DOHH2 (cell line): ENCODE results near the gene B4GALNT3.

Experiments used
- H3F3A ChIP-seq: fragments of 200-600 bp; sonication (generic), shearing (Covaris generic); 2 replicates; pipeline ENCODE4 v1.6.0; 2016; ENCODE audit warnings: antibody characterized with exemption, mild to moderate bottlenecking; ENCODE audit not compliant: control insufficient read depth, insufficient read depth
- H3K27ac ChIP-seq: fragments of 200-600 bp; sonication (generic); 2 replicates; pipeline ENCODE4 v1.5.1; 2014; ENCODE audit warnings: low read depth, mild to moderate bottlenecking, low read length, moderate library complexity
- H3K27me3 ChIP-seq: fragments of 200-600 bp; sonication (generic); 2 replicates; pipeline ENCODE4 v1.6.1; 2014; ENCODE audit warnings: mild to moderate bottlenecking, low read length, mixed read lengths; ENCODE audit not compliant: control insufficient read depth
- H3K36me3 ChIP-seq: fragments of 200-600 bp; sonication (generic); 2 replicates; pipeline ENCODE4 v1.6.1; 2014; ENCODE audit warnings: mild to moderate bottlenecking, low read length, moderate library complexity, mixed read lengths; ENCODE audit not compliant: control insufficient read depth
- H3K4me1 ChIP-seq: fragments of 200-600 bp; sonication (generic); 2 replicates; pipeline ENCODE4 v1.6.1; 2014; ENCODE audit warnings: mild to moderate bottlenecking, low read length, mixed read lengths; ENCODE audit not compliant: control insufficient read depth
- H3K4me2 ChIP-seq: fragments of 200-600 bp; sonication (generic); 2 replicates; pipeline ENCODE4 v1.6.0; 2014; ENCODE audit warnings: mild to moderate bottlenecking, low read length, moderate library complexity
- H3K4me3 ChIP-seq: fragments of 200-600 bp; sonication (generic); 2 replicates; pipeline ENCODE4 v1.5.1; 2014; ENCODE audit warnings: mild to moderate bottlenecking, low read length, mixed read lengths
- H3K79me2 ChIP-seq: fragments of 200-600 bp; sonication (generic); 2 replicates; pipeline ENCODE4 v1.6.1; 2014; ENCODE audit warnings: mild to moderate bottlenecking, low read length, mixed read lengths; ENCODE audit not compliant: control insufficient read depth
- H3K9me2 ChIP-seq: fragments of 200-600 bp; sonication (generic); replicated peaks from 2 replicates; pipeline ENCODE4 v1.6.1; 2014; ENCODE audit warnings: mild to moderate bottlenecking, low read length, mixed read lengths; ENCODE audit not compliant: control insufficient read depth
- H3K9me3 ChIP-seq: fragments of 200-600 bp; sonication (generic); 2 replicates; pipeline ENCODE4 v1.6.1; 2014; ENCODE audit warnings: antibody characterized with exemption, low read length, mixed read lengths; ENCODE audit not compliant: control insufficient read depth, insufficient read depth
- H4K20me1 ChIP-seq: fragments of 200-600 bp; sonication (generic); 2 replicates; pipeline ENCODE4 v1.6.0; 2014; ENCODE audit warnings: low read depth, mild to moderate bottlenecking, antibody characterized with exemption, low read length, moderate library complexity; ENCODE audit not compliant: control insufficient read depth, insufficient read depth
- EZH2phosphoT487 ChIP-seq: fragments of 200-600 bp; sonication (generic); IDR thresholded peaks from 2 replicates; pipeline ENCODE4 v1.6.1; 2017; ENCODE audit warnings: borderline replicate concordance, mild to moderate bottlenecking, antibody characterized with exemption, low read length, moderate library complexity, mixed read lengths
- TF ChIP-seq, protein P1 (sequence below): fragments of 200-600 bp; sonication (generic); IDR thresholded peaks from one replicate; pipeline ENCODE4 v1.5.1; 2014; ENCODE audit warnings: antibody characterized with exemption, mild to moderate bottlenecking, low read depth, low read length; ENCODE audit not compliant: poor library complexity, severe bottlenecking

B4GALNT3 gene

DNA sequence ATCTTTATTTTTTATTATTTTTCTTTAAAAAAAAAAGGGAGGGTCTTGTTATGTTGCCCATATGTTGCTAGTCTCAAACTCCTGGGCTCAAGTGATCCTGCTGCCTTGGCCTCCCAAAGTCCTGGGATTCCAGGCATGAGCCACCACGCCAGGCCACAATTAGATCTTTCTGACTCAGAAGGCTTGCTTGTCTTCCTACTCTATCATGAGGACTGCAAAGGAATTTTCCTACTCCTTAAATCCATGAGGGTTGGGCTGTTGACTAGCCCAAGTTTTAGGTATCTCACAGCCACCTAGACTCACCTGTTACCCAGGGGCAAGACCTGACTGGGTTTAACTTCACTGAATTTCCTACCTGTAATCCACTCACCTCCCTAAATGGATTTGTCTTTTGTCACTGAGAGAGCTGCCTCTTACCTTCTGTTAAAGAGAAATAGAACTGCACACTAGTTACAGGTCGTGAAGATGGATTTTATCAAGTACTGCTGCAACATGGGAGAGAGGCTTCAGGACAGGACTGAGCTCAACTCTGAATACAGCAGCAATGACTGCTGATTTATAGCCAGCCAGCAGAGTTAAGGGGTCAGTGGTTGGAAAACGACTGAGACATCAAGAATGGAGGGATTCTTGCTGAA, 72.3 kb downstream of the B4GALNT3 start:
- Histone ChIP-seq H3K9me3 (peaks cover 20% of the 10 kb centered on the region; the same call in 1 of the 2 replicates), H3K4me2 (no peak overlapping the region), H3K27ac (no peak overlapping the region), H4K20me1 (no peaks in the 10 kb centered on the region), H3K27me3 (no peaks in the 10 kb centered on the region), H3K79me2 (no peaks in the 10 kb centered on the region), H3K4me1 (no peaks in the 10 kb centered on the region), H3K9me2 (no peaks in the 10 kb centered on the region), H3K4me3 (no peak overlapping the region), H3K36me3 (no peaks in the 10 kb centered on the region), H3F3A (no peaks in the 10 kb centered on the region)
- TF ChIP-seq, protein P1, sequence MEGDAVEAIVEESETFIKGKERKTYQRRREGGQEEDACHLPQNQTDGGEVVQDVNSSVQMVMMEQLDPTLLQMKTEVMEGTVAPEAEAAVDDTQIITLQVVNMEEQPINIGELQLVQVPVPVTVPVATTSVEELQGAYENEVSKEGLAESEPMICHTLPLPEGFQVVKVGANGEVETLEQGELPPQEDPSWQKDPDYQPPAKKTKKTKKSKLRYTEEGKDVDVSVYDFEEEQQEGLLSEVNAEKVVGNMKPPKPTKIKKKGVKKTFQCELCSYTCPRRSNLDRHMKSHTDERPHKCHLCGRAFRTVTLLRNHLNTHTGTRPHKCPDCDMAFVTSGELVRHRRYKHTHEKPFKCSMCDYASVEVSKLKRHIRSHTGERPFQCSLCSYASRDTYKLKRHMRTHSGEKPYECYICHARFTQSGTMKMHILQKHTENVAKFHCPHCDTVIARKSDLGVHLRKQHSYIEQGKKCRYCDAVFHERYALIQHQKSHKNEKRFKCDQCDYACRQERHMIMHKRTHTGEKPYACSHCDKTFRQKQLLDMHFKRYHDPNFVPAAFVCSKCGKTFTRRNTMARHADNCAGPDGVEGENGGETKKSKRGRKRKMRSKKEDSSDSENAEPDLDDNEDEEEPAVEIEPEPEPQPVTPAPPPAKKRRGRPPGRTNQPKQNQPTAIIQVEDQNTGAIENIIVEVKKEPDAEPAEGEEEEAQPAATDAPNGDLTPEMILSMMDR = no peak
- TF ChIP-seq EZH2phosphoT487 = no peak

DNA sequence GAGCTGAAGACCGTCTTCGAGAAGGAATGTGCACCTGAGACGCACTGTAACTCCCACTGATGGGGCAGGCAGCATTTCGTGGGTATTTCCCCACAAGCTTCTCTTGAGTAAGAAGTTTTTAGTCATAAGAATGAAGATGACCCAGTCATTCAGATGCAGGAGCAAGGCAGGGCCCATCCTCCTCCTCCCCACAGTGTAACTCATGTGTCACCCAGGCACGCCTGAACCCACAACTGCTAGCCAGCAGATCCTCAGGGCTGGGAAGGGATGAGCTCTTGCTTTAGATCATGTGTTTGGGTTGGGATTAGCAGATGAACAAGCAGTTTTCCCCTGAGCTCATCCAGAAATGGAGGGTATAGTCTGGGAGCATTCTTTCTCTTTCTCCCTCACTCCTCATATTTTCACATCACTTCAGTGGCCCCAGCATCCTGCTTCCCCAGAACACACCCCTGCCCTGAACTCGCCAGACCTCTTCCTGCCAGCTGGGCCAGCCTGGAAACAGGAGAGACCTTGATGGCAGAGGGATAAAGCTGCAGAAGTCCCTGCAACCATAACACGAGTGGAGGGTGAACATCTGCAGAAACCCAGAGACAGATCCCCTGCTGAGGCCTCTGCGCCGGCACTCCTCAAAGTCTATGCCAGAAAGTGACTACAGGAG, 73.3 kb downstream of the B4GALNT3 start:
- TF ChIP-seq, protein P1 = no peak
- no peak for TF ChIP-seq EZH2phosphoT487
- no peaks in the 10 kb centered on the region for H3K4me1 ChIP-seq
- no peaks in the 10 kb centered on the region for H3K36me3 ChIP-seq
- H3K4me2 ChIP-seq = no peak overlapping the region
- no peak overlapping the region for H3K27ac ChIP-seq
- no peaks in the 10 kb centered on the region for H4K20me1 ChIP-seq
- H3K27me3 ChIP-seq = no peaks in the 10 kb centered on the region
- no peaks in the 10 kb centered on the region for H3K79me2 ChIP-seq
- no peaks in the 10 kb centered on the region for H3K9me2 ChIP-seq
- no peaks in the 10 kb centered on the region for H3F3A ChIP-seq
- H3K4me3 ChIP-seq = no peak overlapping the region
- H3K9me3 ChIP-seq = peaks cover 20% of the 10 kb centered on the region; the same call in 1 of the 2 replicates

DNA sequence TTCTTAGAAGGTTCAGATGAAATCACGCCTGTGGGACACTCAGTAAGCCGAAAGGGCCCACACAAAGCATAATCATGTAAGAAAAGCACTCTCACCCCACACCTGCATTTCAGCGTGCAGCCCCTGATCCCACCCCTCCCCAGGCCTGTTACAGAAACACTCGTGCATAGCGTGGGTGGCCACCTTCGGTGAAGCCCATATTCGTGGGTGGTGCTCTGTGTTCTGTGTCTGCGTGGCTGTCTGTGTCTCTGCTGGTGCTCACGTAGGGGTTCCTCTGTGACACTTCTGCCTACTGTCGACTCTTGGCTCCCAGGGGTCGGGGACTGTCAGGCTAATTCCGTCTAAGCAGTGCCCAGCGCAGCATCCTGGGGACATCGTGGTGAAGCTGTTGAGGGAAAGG, 74.0 kb downstream of the B4GALNT3 start:
- H3K9me3 ChIP-seq = peaks cover 20% of the 10 kb centered on the region; the same call in 1 of the 2 replicates
- no peaks in the 10 kb centered on the region for H4K20me1 ChIP-seq
- H3K36me3 ChIP-seq = no peaks in the 10 kb centered on the region
- H3K27ac ChIP-seq = no peak overlapping the region
- no peaks in the 10 kb centered on the region for H3K79me2 ChIP-seq
- TF ChIP-seq EZH2phosphoT487 = no peak
- TF ChIP-seq, protein P1 = no peak
- H3K4me2 ChIP-seq = no peak overlapping the region
- no peaks in the 10 kb centered on the region for H3F3A ChIP-seq
- no peaks in the 10 kb centered on the region for H3K9me2 ChIP-seq
- no peak overlapping the region for H3K4me3 ChIP-seq
- H3K4me1 ChIP-seq = no peaks in the 10 kb centered on the region
- no peaks in the 10 kb centered on the region for H3K27me3 ChIP-seq
